SK-N-SH treated with all-trans-retinoic acid at 6 μM for 48 hours (cell line): ENCODE results near the gene ACVR2A.

Source experiments
- TOX ChIP-seq: fragments of 250-450 bp; sonication (Bioruptor Pico); IDR thresholded peaks from 2 replicates; pipeline ENCODE4 v1.8.0; 2021; ENCODE audit warnings: mild to moderate bottlenecking, moderate library complexity, borderline replicate concordance
- TSHZ2 ChIP-seq: fragments of 250-450 bp; sonication (Bioruptor Pico); IDR thresholded peaks from 2 replicates; pipeline ENCODE4 v1.5.0; 2020; ENCODE audit warnings: mild to moderate bottlenecking, moderate library complexity
- TF ChIP-seq, protein P1 (sequence below): fragments of 250-450 bp; sonication (Bioruptor Pico); IDR thresholded peaks from 2 replicates; pipeline ENCODE4 v1.8.0; 2020; ENCODE audit warnings: mild to moderate bottlenecking, moderate library complexity, borderline replicate concordance
- TF ChIP-seq, protein P2 (sequence below): fragments of 250-450 bp; sonication (Bioruptor Pico); IDR thresholded peaks from 2 replicates; pipeline ENCODE4 v1.5.1; 2021; ENCODE audit warnings: mild to moderate bottlenecking, moderate library complexity

- TF ChIP-seq, protein P1, sequence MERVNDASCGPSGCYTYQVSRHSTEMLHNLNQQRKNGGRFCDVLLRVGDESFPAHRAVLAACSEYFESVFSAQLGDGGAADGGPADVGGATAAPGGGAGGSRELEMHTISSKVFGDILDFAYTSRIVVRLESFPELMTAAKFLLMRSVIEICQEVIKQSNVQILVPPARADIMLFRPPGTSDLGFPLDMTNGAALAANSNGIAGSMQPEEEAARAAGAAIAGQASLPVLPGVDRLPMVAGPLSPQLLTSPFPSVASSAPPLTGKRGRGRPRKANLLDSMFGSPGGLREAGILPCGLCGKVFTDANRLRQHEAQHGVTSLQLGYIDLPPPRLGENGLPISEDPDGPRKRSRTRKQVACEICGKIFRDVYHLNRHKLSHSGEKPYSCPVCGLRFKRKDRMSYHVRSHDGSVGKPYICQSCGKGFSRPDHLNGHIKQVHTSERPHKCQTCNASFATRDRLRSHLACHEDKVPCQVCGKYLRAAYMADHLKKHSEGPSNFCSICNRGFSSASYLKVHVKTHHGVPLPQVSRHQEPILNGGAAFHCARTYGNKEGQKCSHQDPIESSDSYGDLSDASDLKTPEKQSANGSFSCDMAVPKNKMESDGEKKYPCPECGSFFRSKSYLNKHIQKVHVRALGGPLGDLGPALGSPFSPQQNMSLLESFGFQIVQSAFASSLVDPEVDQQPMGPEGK = no peak
- TF ChIP-seq, protein P2, sequence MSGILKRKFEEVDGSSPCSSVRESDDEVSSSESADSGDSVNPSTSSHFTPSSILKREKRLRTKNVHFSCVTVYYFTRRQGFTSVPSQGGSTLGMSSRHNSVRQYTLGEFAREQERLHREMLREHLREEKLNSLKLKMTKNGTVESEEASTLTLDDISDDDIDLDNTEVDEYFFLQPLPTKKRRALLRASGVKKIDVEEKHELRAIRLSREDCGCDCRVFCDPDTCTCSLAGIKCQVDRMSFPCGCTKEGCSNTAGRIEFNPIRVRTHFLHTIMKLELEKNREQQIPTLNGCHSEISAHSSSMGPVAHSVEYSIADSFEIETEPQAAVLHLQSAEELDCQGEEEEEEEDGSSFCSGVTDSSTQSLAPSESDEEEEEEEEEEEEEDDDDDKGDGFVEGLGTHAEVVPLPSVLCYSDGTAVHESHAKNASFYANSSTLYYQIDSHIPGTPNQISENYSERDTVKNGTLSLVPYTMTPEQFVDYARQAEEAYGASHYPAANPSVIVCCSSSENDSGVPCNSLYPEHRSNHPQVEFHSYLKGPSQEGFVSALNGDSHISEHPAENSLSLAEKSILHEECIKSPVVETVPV = no peak
- no peak for TF ChIP-seq TOX (CRISPR knock-in tag)
- no peak for TF ChIP-seq TSHZ2
Observed at GRCh38 chr2:147976102-147976501, 131.3 kb downstream of the ACVR2A start.
